Measurements from ENCODE around the gene PPFIA1.

PPFIA1 gene

DNA sequence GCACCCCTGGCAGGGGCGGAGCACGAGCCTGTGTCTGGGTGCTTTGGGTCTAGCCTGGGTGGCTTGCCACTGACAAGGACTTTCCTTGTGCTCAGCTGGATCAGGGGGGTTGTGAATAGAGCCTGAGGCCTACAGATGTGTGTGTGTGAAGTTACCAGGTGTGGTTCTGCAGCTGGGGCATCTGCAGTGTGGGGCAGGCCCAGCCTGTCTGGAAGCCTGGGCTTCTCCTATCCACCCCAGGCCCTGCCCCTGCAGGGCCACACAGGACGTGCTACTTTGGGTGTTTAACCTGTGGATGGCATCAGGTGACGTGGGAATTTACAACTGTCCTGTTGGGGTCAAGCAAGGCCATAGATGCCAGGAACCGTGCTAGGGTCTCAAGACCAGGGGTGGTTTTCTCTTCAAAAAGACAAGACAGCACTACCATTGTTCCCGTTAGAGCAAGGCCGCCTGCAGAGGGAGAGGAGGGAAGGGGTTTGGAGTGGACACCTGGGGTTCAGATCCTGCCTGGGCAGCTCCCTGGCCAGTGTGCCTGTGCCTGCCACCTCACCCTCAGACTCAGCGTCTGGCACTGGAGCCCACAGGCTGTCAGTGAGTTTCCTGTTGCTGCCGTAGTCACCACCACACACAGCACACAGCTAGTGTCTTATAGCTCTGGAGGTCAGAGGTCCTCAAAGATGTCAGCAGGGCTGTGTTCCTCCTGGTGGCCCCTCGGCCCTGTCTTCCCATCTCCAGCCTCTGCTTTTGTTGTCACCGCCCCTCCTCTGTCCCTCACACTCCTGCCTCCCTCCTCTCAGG is 159.4 kb downstream of the PPFIA1 start:
- Histone ChIP-seq H3K4me1 (ENCODE audit: control insufficient read depth in 1 of 2, insufficient read depth in 1 of 2, low read depth in 1 of 2, low read length in 1 of 2) (no peaks in the 10 kb centered on the region), H3K9me3 (no peaks in the 10 kb centered on the region), H3K36me3 (no peaks in the 10 kb centered on the region), H3K27me3 (peaks cover 67% of the 10 kb centered on the region), H3K27ac (no peak overlapping the region), H3K4me3 (ENCODE audit: low read depth in 1 of 2, low read length in 1 of 2) (no peak overlapping the region)
- no peak for TF ChIP-seq CTCF (IDR thresholded peaks at IDR 0.05)

GRCh38 chr11:70430671-70431574 is 160.4 kb downstream of the PPFIA1 start:
- Histone ChIP-seq H3K4me1 (ENCODE audit: control insufficient read depth in 1 of 2, insufficient read depth in 1 of 2, low read depth in 1 of 2, low read length in 1 of 2) (no peaks in the 10 kb centered on the region), H3K9me3 (no peaks in the 10 kb centered on the region), H3K36me3 (no peaks in the 10 kb centered on the region), H3K4me3 (ENCODE audit: low read depth in 1 of 2, low read length in 1 of 2) (no peak overlapping the region), H3K27me3 (peaks cover 63% of the 10 kb centered on the region), H3K27ac (no peak overlapping the region)
- TF ChIP-seq CTCF (IDR thresholded peaks at IDR 0.05): no peak

- Histone ChIP-seq H3K36me3 (no peaks in the 10 kb centered on the region), H3K27me3 (peaks cover 67% of the 10 kb centered on the region), H3K9me3 (no peaks in the 10 kb centered on the region), H3K27ac (no peak overlapping the region), H3K4me1 (ENCODE audit: control insufficient read depth in 1 of 2, insufficient read depth in 1 of 2, low read depth in 1 of 2, low read length in 1 of 2) (no peaks in the 10 kb centered on the region), H3K4me3 (ENCODE audit: low read depth in 1 of 2, low read length in 1 of 2) (no peak overlapping the region)
- TF ChIP-seq CTCF (IDR thresholded peaks at IDR 0.05): no peak
These were observed 161.1 kb downstream of the PPFIA1 start for GRCh38 chr11:70431611-70432010.

DNA sequence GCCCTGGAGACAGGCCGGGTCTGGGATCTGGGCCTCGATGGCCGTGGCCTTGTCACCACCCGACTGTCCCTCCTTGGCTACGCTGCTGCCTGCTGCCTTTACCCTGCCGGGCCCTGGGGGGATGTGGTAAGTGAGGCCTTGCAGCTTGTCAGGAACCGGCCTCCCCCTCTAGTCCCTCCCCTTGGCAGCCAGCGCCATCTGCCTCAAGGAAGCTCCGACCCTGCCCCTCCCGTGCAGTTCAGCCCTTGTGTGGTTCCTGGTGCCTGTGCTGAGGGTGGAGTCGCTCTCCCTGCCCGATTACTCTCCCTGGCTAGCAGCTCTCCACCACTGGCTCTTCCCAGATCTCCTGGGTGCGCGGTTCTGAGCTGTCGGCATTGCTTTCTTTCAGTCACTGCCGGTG is 161.6 kb downstream of the PPFIA1 start:
- no peak overlapping the region for H3K4me3 ChIP-seq (ENCODE audit: low read depth in 1 of 2, low read length in 1 of 2)
- no peak overlapping the region for H3K27ac ChIP-seq
- H3K9me3 ChIP-seq: no peaks in the 10 kb centered on the region
- no peak for TF ChIP-seq CTCF (IDR thresholded peaks at IDR 0.05)
- H3K36me3 ChIP-seq: no peaks in the 10 kb centered on the region
- peaks cover 70% of the 10 kb centered on the region for H3K27me3 ChIP-seq
- no peaks in the 10 kb centered on the region for H3K4me1 ChIP-seq (ENCODE audit: control insufficient read depth in 1 of 2, insufficient read depth in 1 of 2, low read depth in 1 of 2, low read length in 1 of 2)

- Histone ChIP-seq H3K27me3 (peaks cover 70% of the 10 kb centered on the region), H3K9me3 (no peaks in the 10 kb centered on the region), H3K4me1 (ENCODE audit: control insufficient read depth in 1 of 2, insufficient read depth in 1 of 2, low read depth in 1 of 2, low read length in 1 of 2) (no peaks in the 10 kb centered on the region), H3K36me3 (no peaks in the 10 kb centered on the region), H3K4me3 (ENCODE audit: low read depth in 1 of 2, low read length in 1 of 2) (no peak overlapping the region), H3K27ac (no peak overlapping the region)
- TF ChIP-seq CTCF (IDR thresholded peaks at IDR 0.05): no peak
These were observed 162.1 kb downstream of the PPFIA1 start for GRCh38 chr11:70432580-70432979.
